Measurements from ENCODE around the gene PSD2.

The PSD2 gene

DNA sequence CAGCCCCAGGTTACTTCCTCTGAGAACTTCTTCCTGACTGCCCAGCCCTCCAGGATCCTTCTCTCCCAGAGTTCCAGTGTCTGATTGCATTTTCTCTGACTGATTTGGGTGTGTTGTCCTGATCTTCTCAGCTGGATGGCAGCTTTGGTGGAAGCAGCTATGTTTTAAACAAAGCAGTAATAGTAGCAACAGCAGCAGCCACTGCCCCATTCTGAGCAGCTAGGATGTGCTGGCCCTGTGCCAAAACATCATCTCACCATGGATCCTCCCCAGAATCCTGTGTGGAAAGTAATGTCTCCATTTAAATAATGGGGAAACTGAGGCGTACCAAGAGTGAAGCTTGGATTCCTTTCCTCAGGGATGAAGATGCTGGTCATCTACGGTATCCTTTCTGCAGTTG, 46.4 kb upstream of the PSD2 start:
- Histone ChIP-seq H3K36me3 (ENCODE audit: control insufficient read depth, insufficient read depth, low read length) (no peaks in the 10 kb centered on the region), H3K4me1 (peaks cover 15% of the 10 kb centered on the region), H3K4me3 (ENCODE audit: low read depth, low read length) (no peak overlapping the region), H3K9me3 (ENCODE audit: control insufficient read depth, low read length) (no peaks in the 10 kb centered on the region), H3K4me2 (ENCODE audit: low read length) (no peak overlapping the region), H2AFZ (no peak overlapping the region), H3K27ac (no peak overlapping the region), H3K9ac (no peak overlapping the region), H3K79me2 (no peaks in the 10 kb centered on the region), H3K27me3 (ENCODE audit: control insufficient read depth, insufficient read depth, low read length) (no peaks in the 10 kb centered on the region)
- TF ChIP-seq, protein P1, sequence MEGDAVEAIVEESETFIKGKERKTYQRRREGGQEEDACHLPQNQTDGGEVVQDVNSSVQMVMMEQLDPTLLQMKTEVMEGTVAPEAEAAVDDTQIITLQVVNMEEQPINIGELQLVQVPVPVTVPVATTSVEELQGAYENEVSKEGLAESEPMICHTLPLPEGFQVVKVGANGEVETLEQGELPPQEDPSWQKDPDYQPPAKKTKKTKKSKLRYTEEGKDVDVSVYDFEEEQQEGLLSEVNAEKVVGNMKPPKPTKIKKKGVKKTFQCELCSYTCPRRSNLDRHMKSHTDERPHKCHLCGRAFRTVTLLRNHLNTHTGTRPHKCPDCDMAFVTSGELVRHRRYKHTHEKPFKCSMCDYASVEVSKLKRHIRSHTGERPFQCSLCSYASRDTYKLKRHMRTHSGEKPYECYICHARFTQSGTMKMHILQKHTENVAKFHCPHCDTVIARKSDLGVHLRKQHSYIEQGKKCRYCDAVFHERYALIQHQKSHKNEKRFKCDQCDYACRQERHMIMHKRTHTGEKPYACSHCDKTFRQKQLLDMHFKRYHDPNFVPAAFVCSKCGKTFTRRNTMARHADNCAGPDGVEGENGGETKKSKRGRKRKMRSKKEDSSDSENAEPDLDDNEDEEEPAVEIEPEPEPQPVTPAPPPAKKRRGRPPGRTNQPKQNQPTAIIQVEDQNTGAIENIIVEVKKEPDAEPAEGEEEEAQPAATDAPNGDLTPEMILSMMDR (IDR thresholded peaks at IDR 0.05), result no peak

DNA sequence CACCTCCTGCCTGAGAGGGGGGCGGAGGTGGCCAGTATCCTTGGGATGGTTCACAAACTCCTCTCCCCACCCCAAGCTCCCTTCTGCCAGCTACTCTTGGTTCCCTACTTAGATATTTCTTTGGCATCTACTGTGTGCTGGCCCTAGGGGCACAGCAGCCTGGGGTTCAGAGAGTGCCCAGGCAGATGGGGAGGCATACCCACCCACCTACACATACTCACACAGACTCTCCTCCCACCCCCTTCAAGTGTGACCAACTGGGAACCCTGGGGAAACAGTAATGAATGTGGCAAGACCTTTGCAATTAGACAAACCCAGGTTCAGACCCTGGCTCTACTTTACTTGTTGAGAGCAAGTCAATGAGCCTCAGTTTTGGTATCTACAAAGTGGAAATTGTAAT, 44.4 kb upstream of the PSD2 start:
- H2AFZ ChIP-seq, result no peak overlapping the region
- H3K36me3 ChIP-seq (ENCODE audit: control insufficient read depth, insufficient read depth, low read length), result no peaks in the 10 kb centered on the region
- H3K9ac ChIP-seq, result no peak overlapping the region
- H3K27ac ChIP-seq, result no peak overlapping the region
- TF ChIP-seq, protein P1 (IDR thresholded peaks at IDR 0.05), result no peak
- H3K27me3 ChIP-seq (ENCODE audit: control insufficient read depth, insufficient read depth, low read length), result no peaks in the 10 kb centered on the region
- no peak overlapping the region for H3K4me3 ChIP-seq (ENCODE audit: low read depth, low read length)
- no peaks in the 10 kb centered on the region for H3K9me3 ChIP-seq (ENCODE audit: control insufficient read depth, low read length)
- peaks cover 19% of the 10 kb centered on the region for H3K4me1 ChIP-seq
- no peaks in the 10 kb centered on the region for H3K79me2 ChIP-seq
- H3K4me2 ChIP-seq (ENCODE audit: low read length), result no peak overlapping the region

DNA sequence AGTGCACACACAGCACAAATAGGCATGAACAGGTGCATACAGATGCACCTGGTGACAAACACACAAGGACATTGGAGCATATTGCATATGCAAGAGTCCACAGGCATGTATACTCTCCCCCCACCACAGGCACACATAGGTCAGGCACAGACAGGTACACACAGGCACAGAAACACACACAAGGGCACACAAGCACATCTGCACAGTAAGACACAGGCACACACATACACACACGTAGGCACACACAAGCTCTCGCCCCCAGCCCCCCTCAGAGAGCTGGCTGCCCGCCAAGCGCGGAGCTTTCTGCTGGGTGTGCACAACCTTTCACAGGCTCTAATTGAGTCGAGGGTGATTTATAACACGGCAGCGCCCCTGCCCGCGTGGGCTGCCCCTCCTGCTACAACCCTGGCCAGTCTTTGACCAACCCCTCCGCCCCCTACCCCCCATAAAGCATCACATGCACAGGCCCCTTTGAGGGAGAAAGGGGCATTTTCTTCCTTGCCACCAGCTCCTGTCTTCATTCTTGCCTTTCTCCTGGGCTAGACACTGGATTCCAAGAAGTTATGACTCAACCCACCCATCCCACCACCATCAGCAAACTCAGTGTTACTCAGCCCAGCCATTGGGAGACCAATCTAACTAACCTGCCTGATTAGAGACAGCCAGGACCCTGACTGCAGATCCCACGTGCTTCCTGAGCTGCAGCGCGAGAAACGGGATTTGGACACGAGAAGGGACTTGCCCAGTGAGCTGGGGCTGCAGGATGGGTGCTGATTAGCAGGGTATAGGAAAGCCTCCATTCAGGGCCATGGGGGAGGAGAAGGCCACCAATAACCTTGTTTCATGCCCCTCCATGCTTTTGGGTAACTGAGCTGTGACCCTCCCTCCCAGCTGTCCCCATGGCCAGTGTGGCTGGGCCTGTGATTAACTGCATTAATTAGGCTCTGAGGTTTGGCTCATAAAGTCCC, 42.8 kb upstream of the PSD2 start:
- Histone ChIP-seq H3K36me3 (ENCODE audit: control insufficient read depth, insufficient read depth, low read length) (no peaks in the 10 kb centered on the region), H3K9ac (no peak overlapping the region), H3K4me1 (peaks cover 7% of the 10 kb centered on the region), H3K9me3 (ENCODE audit: control insufficient read depth, low read length) (no peaks in the 10 kb centered on the region), H3K4me2 (ENCODE audit: low read length) (no peak overlapping the region), H3K79me2 (no peaks in the 10 kb centered on the region), H2AFZ (no peak overlapping the region), H3K27me3 (ENCODE audit: control insufficient read depth, insufficient read depth, low read length) (no peaks in the 10 kb centered on the region), H3K4me3 (ENCODE audit: low read depth, low read length) (no peak overlapping the region), H3K27ac (no peak overlapping the region)
- TF ChIP-seq, protein P1 (IDR thresholded peaks at IDR 0.05), result no peak

DNA sequence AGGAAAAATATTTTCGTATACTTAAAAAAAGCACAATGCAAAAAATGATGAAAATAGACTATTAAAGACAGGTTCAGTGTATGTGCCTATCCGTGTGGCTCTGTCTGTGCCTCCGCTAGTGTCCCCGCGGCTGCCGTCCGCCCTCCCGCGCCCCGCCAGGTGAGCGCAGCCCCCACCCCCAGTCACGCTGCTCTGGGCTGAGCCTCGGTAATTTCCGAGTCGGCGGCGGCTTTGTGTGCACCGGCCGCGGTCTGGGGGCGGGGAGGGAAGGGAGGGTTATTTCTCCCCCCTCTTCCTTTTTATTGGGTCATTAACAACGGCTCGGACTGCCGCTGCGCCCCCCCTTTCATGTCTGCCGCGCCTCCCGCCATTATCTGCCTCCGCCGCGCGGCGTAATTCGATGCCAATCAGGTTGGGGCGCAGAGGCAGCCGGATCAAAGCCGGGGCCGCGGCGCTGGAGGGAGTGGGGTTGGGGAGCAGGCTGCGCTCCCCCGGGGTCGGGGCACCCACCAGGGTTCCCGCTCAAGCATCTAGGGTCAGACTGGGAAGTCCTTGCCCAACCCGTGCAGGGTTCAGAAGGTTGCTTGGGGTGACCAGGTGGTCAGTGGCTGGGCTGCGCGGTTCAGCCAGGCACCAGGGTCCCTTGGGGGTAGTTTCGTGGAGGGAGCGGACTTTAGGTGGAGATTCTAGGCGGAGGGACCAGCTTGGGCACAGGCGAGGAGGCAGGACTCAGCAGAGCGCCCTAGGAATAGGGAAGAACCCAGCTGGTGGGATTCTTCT, 39.5 kb upstream of the PSD2 start:
- no peak overlapping the region for H3K4me3 ChIP-seq (ENCODE audit: low read depth, low read length)
- no peaks in the 10 kb centered on the region for H3K79me2 ChIP-seq
- no peaks in the 10 kb centered on the region for H3K9me3 ChIP-seq (ENCODE audit: control insufficient read depth, low read length)
- no peak overlapping the region for H3K9ac ChIP-seq
- peaks cover 4% of the 10 kb centered on the region for H3K4me1 ChIP-seq
- H2AFZ ChIP-seq, result peak overlapping the region; percentile 76
- no peak overlapping the region for H3K27ac ChIP-seq
- H3K27me3 ChIP-seq (ENCODE audit: control insufficient read depth, insufficient read depth, low read length), result no peaks in the 10 kb centered on the region
- H3K36me3 ChIP-seq (ENCODE audit: control insufficient read depth, insufficient read depth, low read length), result no peaks in the 10 kb centered on the region
- H3K4me2 ChIP-seq (ENCODE audit: low read length), result peak overlapping the region; percentile 61
- TF ChIP-seq, protein P1 (IDR thresholded peaks at IDR 0.05), result no peak

All from parathyroid adenoma (tissue), 2 donors.